Liver (tissue), 9 donors: ENCODE measurements around the gene SLC16A10. TPM values are rescaled to one million over a fixed set of nuclear protein-coding genes. Genes with fewer than 3 reads are reported as not detected.

ENCODE experiments used
- DNase-seq: peaks from one replicate; pipeline ENCODE4 v3.0.0-alpha.2; 2017; ENCODE audit warnings: low spot score
- H3K27ac ChIP-seq, 2 donors: one replicate each; pipeline ENCODE4 v1.7.0; 2013; ENCODE audit warnings: inconsistent platforms in 2 of 2, low read length in 2 of 2, control low read depth in 1 of 2, low read depth in 1 of 2, mild to moderate bottlenecking in 1 of 2
- H3K27me3 ChIP-seq, 4 donors: one replicate each; pipeline versions ENCODE4 v1.6.1 to v1.7.0; 2013; ENCODE audit warnings: low read length in 3 of 4, inconsistent platforms in 1 of 4, mild to moderate bottlenecking in 1 of 4, moderate library complexity in 1 of 4; ENCODE audit not compliant: control insufficient read depth in 4 of 4, insufficient read depth in 4 of 4
- H3K36me3 ChIP-seq, 4 donors: one replicate each; pipeline versions ENCODE4 v1.6.1 to v1.7.0; 2013; ENCODE audit warnings: low read length in 3 of 4, mild to moderate bottlenecking in 3 of 4, low read depth in 1 of 4, moderate library complexity in 1 of 4; ENCODE audit not compliant: control insufficient read depth in 4 of 4, insufficient read depth in 3 of 4
- H3K4me1 ChIP-seq, 4 donors: one replicate each; pipeline versions ENCODE4 v1.6.1 to v1.7.0; 2013; ENCODE audit warnings: low read length in 3 of 4, mild to moderate bottlenecking in 3 of 4, moderate library complexity in 1 of 4; ENCODE audit not compliant: control insufficient read depth in 4 of 4, insufficient read depth in 4 of 4
- H3K4me3 ChIP-seq, 3 donors: one replicate each; pipeline versions ENCODE4 v1.6.1 to v1.7.0; 2013; ENCODE audit warnings: low read length in 3 of 3, control low read depth in 1 of 3, low read depth in 1 of 3, mild to moderate bottlenecking in 1 of 3
- H3K9ac ChIP-seq, 2 donors: one replicate each; pipeline ENCODE4 v1.7.0; 2013; ENCODE audit warnings: low read length in 2 of 2, mild to moderate bottlenecking in 2 of 2, moderate library complexity in 2 of 2, control low read depth in 1 of 2, low read depth in 1 of 2
- H3K9me3 ChIP-seq, 4 donors: one replicate each; pipeline versions ENCODE4 v1.6.1 to v1.7.0; 2013; ENCODE audit warnings: low read length in 3 of 4; ENCODE audit not compliant: control insufficient read depth in 4 of 4
- EGR1 ChIP-seq, 2 donors: IDR thresholded peaks; 2 replicates each; pipeline ENCODE4 v1.6.1; 2016 to 2018; ENCODE audit warnings: antibody characterized with exemption in 2 of 2, low read depth in 2 of 2
- FOXA1 ChIP-seq: IDR thresholded peaks from 2 replicates; pipeline ENCODE4 v1.6.1; 2016; ENCODE audit warnings: antibody characterized with exemption
- FOXA2 ChIP-seq: IDR thresholded peaks from 2 replicates; pipeline ENCODE4 v1.6.1; 2016; ENCODE audit warnings: antibody characterized with exemption
- GABPA ChIP-seq, 2 donors: IDR thresholded peaks in 1 of 2; conservative IDR thresholded peaks in 1 of 2; 2 replicates each; pipeline ENCODE4 v1.6.1; 2016; ENCODE audit warnings: antibody characterized with exemption in 2 of 2, mild to moderate bottlenecking in 1 of 2, moderate library complexity in 1 of 2
- HNF4A ChIP-seq, 2 donors: conservative IDR thresholded peaks; 2 replicates each; pipeline ENCODE4 v1.6.1; 2016; ENCODE audit warnings: antibody characterized with exemption in 2 of 2, mild to moderate bottlenecking in 2 of 2
- HNF4G ChIP-seq: IDR thresholded peaks from 2 replicates; pipeline ENCODE4 v1.6.1; 2016; ENCODE audit warnings: antibody characterized with exemption
- JUND ChIP-seq, 2 donors: IDR thresholded peaks; 2 replicates each; pipeline ENCODE4 v1.6.1; 2016; ENCODE audit warnings: antibody characterized with exemption in 2 of 2
- NR2F2 ChIP-seq: IDR thresholded peaks from 2 replicates; pipeline ENCODE4 v1.6.1; 2016; ENCODE audit warnings: antibody characterized with exemption
- RAD21 ChIP-seq, 2 donors: IDR thresholded peaks; 2 replicates each; pipeline ENCODE4 v1.6.1; 2016; ENCODE audit warnings: antibody characterized with exemption in 2 of 2, mild to moderate bottlenecking in 2 of 2
- RXRA ChIP-seq, 2 donors: IDR thresholded peaks; 2 replicates each; pipeline ENCODE4 v1.6.1; 2017 to 2018; ENCODE audit warnings: antibody characterized with exemption in 2 of 2, mild to moderate bottlenecking in 1 of 2
- SP1 ChIP-seq: IDR thresholded peaks from 2 replicates; pipeline ENCODE4 v1.6.1; 2018; ENCODE audit warnings: antibody characterized with exemption, mild to moderate bottlenecking
- TAF1 ChIP-seq: conservative IDR thresholded peaks from 2 replicates; pipeline ENCODE4 v1.6.1; 2016; ENCODE audit warnings: antibody characterized with exemption, mild to moderate bottlenecking
- YY1 ChIP-seq: IDR thresholded peaks from 2 replicates; pipeline ENCODE4 v1.6.1; 2016; ENCODE audit warnings: antibody characterized with exemption, mild to moderate bottlenecking
- WGBS: extraction: QIAGEN DNeasy Blood & Tissue Kit; methylation state at CpG from one replicate; pipeline ENCODE4 v1.1.7; 2013; 5-methylcytosine and 5-hydroxymethylcytosine counted together
- polyA plus RNA-seq, 2 donors: library from polyadenylated mRNA; stranded (reverse) in 1 of 2; unstranded in 1 of 2; fragments of 200-250 nt in 1 of 2; fragments of >200 nt in 1 of 2; fragmentation: Nextera tagmentation in 1 of 2; extraction: Ambion mirVana in 1 of 2; gene quantifications; one replicate each; pipeline versions ENCODE4 v1.2.1 to v1.2.3, GENCODE V29; 2013 to 2015
- total RNA-seq, 2 donors: library from RNA; depleted of rRNA; stranded (reverse); fragments of >200 nt; gene quantifications; one replicate each; pipeline ENCODE4 v1.2.3, GENCODE V29; 2014
- TF ChIP-seq, protein P1 (sequence below): IDR thresholded peaks from 2 replicates; pipeline ENCODE4 v1.6.1; 2016; ENCODE audit warnings: antibody characterized with exemption, mild to moderate bottlenecking
- TF ChIP-seq, protein P2 (sequence below): IDR thresholded peaks from 2 replicates; pipeline ENCODE4 v1.6.1; 2016; ENCODE audit warnings: antibody characterized with exemption
- TF ChIP-seq, protein P3 (sequence below): fragments of 150-350 bp; IDR thresholded peaks from 2 replicates; pipeline ENCODE4 v1.5.1; 2017; ENCODE audit warnings: improper control_type of control experiment, low read depth, low read length; ENCODE audit not compliant: missing input control
- TF ChIP-seq, protein P4 (sequence below): IDR thresholded peaks from 2 replicates; pipeline ENCODE4 v1.6.1; 2016; ENCODE audit warnings: antibody characterized with exemption
- TF ChIP-seq, protein P5 (sequence below): IDR thresholded peaks from 2 replicates; pipeline ENCODE4 v1.6.1; 2016; ENCODE audit warnings: antibody characterized with exemption
- donor health status: healthy.
- donor health status: healthy.
- donor health status: healthy.
- donor health status: healthy.
- donor health status: healthy.

Gene SLC16A10
- total and polyA plus RNA-seq, 4 donors: 1.8 to 16.7 (median 8.4) TPM

DNA sequence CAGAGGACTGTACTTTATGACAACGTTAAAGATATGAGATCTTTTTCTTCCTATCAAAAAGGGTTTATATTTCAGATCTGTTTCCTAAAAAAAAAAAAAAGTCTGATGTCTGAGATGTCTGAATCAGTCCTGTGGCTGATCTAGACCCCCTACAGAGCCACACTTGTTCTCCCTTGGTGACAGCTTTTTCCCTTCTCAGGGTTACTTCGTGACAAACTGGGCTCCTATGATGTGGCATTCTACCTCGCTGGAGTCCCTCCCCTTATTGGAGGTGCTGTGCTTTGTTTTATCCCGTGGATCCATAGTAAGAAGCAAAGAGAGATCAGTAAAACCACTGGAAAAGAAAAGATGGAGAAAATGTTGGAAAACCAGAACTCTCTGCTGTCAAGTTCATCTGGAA lies 134.5 kb downstream of the SLC16A10 start:
- TF ChIP-seq, protein P1, sequence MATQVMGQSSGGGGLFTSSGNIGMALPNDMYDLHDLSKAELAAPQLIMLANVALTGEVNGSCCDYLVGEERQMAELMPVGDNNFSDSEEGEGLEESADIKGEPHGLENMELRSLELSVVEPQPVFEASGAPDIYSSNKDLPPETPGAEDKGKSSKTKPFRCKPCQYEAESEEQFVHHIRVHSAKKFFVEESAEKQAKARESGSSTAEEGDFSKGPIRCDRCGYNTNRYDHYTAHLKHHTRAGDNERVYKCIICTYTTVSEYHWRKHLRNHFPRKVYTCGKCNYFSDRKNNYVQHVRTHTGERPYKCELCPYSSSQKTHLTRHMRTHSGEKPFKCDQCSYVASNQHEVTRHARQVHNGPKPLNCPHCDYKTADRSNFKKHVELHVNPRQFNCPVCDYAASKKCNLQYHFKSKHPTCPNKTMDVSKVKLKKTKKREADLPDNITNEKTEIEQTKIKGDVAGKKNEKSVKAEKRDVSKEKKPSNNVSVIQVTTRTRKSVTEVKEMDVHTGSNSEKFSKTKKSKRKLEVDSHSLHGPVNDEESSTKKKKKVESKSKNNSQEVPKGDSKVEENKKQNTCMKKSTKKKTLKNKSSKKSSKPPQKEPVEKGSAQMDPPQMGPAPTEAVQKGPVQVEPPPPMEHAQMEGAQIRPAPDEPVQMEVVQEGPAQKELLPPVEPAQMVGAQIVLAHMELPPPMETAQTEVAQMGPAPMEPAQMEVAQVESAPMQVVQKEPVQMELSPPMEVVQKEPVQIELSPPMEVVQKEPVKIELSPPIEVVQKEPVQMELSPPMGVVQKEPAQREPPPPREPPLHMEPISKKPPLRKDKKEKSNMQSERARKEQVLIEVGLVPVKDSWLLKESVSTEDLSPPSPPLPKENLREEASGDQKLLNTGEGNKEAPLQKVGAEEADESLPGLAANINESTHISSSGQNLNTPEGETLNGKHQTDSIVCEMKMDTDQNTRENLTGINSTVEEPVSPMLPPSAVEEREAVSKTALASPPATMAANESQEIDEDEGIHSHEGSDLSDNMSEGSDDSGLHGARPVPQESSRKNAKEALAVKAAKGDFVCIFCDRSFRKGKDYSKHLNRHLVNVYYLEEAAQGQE: no peak
- TF ChIP-seq NR2F2 (no peak), HNF4A (conservative IDR thresholded peaks at IDR 0.05) (no peak), GABPA (IDR thresholded peaks at IDR 0.05 in 1 of 2, conservative IDR thresholded peaks at IDR 0.05 in 1 of 2) (no peak), HNF4G (no peak), YY1 (no peak), FOXA1 (no peak), RXRA (IDR thresholded peaks at IDR 0.05) (no peak), FOXA2 (no peak), JUND (IDR thresholded peaks at IDR 0.05) (no peak), RAD21 (IDR thresholded peaks at IDR 0.05) (no peak)
- TF ChIP-seq, protein P2, sequence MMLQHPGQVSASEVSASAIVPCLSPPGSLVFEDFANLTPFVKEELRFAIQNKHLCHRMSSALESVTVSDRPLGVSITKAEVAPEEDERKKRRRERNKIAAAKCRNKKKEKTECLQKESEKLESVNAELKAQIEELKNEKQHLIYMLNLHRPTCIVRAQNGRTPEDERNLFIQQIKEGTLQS: no peak
- TF ChIP-seq, protein P3, sequence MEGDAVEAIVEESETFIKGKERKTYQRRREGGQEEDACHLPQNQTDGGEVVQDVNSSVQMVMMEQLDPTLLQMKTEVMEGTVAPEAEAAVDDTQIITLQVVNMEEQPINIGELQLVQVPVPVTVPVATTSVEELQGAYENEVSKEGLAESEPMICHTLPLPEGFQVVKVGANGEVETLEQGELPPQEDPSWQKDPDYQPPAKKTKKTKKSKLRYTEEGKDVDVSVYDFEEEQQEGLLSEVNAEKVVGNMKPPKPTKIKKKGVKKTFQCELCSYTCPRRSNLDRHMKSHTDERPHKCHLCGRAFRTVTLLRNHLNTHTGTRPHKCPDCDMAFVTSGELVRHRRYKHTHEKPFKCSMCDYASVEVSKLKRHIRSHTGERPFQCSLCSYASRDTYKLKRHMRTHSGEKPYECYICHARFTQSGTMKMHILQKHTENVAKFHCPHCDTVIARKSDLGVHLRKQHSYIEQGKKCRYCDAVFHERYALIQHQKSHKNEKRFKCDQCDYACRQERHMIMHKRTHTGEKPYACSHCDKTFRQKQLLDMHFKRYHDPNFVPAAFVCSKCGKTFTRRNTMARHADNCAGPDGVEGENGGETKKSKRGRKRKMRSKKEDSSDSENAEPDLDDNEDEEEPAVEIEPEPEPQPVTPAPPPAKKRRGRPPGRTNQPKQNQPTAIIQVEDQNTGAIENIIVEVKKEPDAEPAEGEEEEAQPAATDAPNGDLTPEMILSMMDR: no peak
- Histone ChIP-seq H3K27ac (no peak overlapping the region), H3K27me3 (no peaks in the 10 kb centered on the region), H3K36me3 (peaks cover 0 to 3% (median 0%) of the 10 kb centered on the region in 4 donors), H3K4me3 (no peak overlapping the region), H3K4me1 (no peaks in the 10 kb centered on the region), H3K9me3 (no peaks in the 10 kb centered on the region), H3K9ac (no peak overlapping the region)
- DNase-seq: no peak
- WGBS: 86% methylated on average over 4 of the region's 4 CpGs

DNA sequence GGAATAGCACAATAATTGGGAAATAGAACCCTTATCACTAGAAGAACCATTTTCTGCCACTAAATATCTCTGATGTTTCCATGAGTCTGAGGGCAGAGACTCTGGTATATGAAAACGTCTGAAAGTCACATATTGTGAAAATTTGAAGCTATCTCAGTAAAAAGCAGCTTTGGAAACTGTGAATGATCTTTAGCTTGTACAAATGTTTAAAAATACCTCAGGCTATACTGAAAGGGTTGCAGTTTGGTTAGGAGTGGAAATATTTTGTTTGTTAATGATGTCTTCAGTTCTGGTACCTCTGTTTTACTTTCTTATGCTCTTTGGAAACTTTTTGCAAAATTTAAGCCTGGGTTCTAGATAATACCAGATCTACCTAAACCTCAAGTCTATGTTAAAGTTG lies 135.0 kb downstream of the SLC16A10 start:
- Histone ChIP-seq H3K4me3 (no peak overlapping the region), H3K27ac (no peak overlapping the region), H3K27me3 (no peaks in the 10 kb centered on the region), H3K9ac (no peak overlapping the region), H3K4me1 (no peaks in the 10 kb centered on the region), H3K36me3 (peaks cover 0 to 3% (median 0%) of the 10 kb centered on the region in 4 donors), H3K9me3 (no peaks in the 10 kb centered on the region)
- 30% methylated on average over 1 of the region's 1 CpG for WGBS
- no peak for DNase-seq
- TF ChIP-seq EGR1 (IDR thresholded peaks at IDR 0.05; ENCODE audit: low read depth in 2 of 2): no peak

DNA sequence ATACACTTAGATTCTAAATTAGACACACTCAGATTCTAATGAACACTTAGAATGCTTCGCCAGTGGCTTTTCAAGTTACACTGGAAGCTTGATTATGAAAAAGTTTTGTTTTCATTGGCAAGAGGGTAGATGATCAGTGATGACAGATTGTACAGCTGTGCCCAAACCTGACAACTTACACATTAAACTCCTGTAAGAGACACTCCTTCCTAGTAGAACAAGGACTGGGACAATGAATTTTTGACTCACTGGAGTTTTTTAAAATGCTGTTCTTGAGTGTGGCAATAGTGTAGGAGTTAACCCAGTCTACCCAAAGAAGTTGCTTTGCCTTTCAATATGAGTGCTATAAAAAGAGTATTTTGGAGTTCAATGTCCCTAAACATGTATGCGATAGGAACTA lies 140.8 kb downstream of the SLC16A10 start:
- DNase-seq: no peak
- H3K27ac ChIP-seq: no peak overlapping the region
- H3K9me3 ChIP-seq: no peaks in the 10 kb centered on the region
- no peak overlapping the region for H3K9ac ChIP-seq
- peaks cover 0 to 2% (median 0%) of the 10 kb centered on the region in 4 donors for H3K4me1 ChIP-seq
- no peaks in the 10 kb centered on the region for H3K36me3 ChIP-seq
- no peaks in the 10 kb centered on the region for H3K27me3 ChIP-seq
- WGBS: 85% methylated on average over 2 of the region's 2 CpGs
- H3K4me3 ChIP-seq: no peak overlapping the region
- TF ChIP-seq RXRA (IDR thresholded peaks at IDR 0.05): no peak
- no peak for TF ChIP-seq RAD21 (IDR thresholded peaks at IDR 0.05)
- no peak for TF ChIP-seq TAF1
- no peak for TF ChIP-seq FOXA1
- TF ChIP-seq HNF4A (conservative IDR thresholded peaks at IDR 0.05): no peak
- TF ChIP-seq, protein P2: no peak
- no peak for TF ChIP-seq HNF4G
- TF ChIP-seq, protein P4, sequence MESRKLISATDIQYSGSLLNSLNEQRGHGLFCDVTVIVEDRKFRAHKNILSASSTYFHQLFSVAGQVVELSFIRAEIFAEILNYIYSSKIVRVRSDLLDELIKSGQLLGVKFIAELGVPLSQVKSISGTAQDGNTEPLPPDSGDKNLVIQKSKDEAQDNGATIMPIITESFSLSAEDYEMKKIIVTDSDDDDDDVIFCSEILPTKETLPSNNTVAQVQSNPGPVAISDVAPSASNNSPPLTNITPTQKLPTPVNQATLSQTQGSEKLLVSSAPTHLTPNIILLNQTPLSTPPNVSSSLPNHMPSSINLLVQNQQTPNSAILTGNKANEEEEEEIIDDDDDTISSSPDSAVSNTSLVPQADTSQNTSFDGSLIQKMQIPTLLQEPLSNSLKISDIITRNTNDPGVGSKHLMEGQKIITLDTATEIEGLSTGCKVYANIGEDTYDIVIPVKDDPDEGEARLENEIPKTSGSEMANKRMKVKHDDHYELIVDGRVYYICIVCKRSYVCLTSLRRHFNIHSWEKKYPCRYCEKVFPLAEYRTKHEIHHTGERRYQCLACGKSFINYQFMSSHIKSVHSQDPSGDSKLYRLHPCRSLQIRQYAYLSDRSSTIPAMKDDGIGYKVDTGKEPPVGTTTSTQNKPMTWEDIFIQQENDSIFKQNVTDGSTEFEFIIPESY: no peak
- TF ChIP-seq YY1: no peak
- no peak for TF ChIP-seq GABPA (IDR thresholded peaks at IDR 0.05 in 1 of 2, conservative IDR thresholded peaks at IDR 0.05 in 1 of 2)
- TF ChIP-seq FOXA2: no peak
- no peak for TF ChIP-seq JUND (IDR thresholded peaks at IDR 0.05)
- TF ChIP-seq NR2F2: no peak
- TF ChIP-seq, protein P5, sequence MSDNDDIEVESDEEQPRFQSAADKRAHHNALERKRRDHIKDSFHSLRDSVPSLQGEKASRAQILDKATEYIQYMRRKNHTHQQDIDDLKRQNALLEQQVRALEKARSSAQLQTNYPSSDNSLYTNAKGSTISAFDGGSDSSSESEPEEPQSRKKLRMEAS: no peak
- no peak for TF ChIP-seq SP1
- no peak for TF ChIP-seq EGR1 (IDR thresholded peaks at IDR 0.05; ENCODE audit: low read depth in 2 of 2)
